ENCODE results near the gene ANKH.

- TF ChIP-seq, protein P1, sequence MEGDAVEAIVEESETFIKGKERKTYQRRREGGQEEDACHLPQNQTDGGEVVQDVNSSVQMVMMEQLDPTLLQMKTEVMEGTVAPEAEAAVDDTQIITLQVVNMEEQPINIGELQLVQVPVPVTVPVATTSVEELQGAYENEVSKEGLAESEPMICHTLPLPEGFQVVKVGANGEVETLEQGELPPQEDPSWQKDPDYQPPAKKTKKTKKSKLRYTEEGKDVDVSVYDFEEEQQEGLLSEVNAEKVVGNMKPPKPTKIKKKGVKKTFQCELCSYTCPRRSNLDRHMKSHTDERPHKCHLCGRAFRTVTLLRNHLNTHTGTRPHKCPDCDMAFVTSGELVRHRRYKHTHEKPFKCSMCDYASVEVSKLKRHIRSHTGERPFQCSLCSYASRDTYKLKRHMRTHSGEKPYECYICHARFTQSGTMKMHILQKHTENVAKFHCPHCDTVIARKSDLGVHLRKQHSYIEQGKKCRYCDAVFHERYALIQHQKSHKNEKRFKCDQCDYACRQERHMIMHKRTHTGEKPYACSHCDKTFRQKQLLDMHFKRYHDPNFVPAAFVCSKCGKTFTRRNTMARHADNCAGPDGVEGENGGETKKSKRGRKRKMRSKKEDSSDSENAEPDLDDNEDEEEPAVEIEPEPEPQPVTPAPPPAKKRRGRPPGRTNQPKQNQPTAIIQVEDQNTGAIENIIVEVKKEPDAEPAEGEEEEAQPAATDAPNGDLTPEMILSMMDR (IDR thresholded peaks at IDR 0.05 in 8 of 11, conservative IDR thresholded peaks at IDR 0.05 in 3 of 11), result no peak
- TF ChIP-seq POLR2AphosphoS5 (IDR thresholded peaks at IDR 0.05), result no peak
These were observed 89.0 kb downstream of the ANKH start for GRCh38 chr5:14782591-14782990.
